WTC11 (cell line): Measurements from ENCODE around the gene MPPE1. TPM values are rescaled to one million over a fixed set of nuclear protein-coding genes. Genes with fewer than 3 reads are reported as not detected.
A peak's percentile ranks its signal among the peaks of the same experiment; 100 is the strongest.
"Not testable (repeated sequence)": the region's sequence is repeated elsewhere in the genome, so short reads cannot be mapped to it uniquely, and the experiment has no call there.

Source experiments
- ATAC-seq: fragments of 200-7000 bp; cut with Tn5 transposase; 2 replicates; pipeline ENCODE4 v1.10.0; 2021; ENCODE audit warnings: mild to moderate bottlenecking, moderate library complexity
- CTCF ChIA-PET: fragments of 300-600 bp; sonication (Branson Sonifier 250); formaldehyde crosslinking; loops from one replicate; lab custom pipeline; 2021; ENCODE audit warnings: antibody characterized with exemption; lab: Charles Lee
- POLR2A ChIA-PET: fragments of 350-600 bp; sonication (Branson Sonifier 250); formaldehyde crosslinking; loops from one replicate; lab custom pipeline; 2021; ENCODE audit warnings: antibody characterized with exemption; lab: Charles Lee
- DNase-seq: peaks from one replicate; pipeline ENCODE4 v3.0.0; 2021; ENCODE audit warnings: low spot score
- H3K27ac Mint-ChIP-seq: 2 replicates; pipeline ENCODE4 v1.8.0; 2021; ENCODE audit warnings: mixed read lengths
- H3K27me3 Mint-ChIP-seq: 2 replicates; pipeline ENCODE4 v1.8.0; 2021; ENCODE audit warnings: low read depth, mild to moderate bottlenecking, moderate library complexity, mixed read lengths
- H3K36me3 Mint-ChIP-seq: 2 replicates; pipeline ENCODE4 v1.8.0; 2021; ENCODE audit warnings: mixed read lengths
- H3K4me1 Mint-ChIP-seq: 2 replicates; pipeline ENCODE4 v1.8.0; 2022; ENCODE audit warnings: mixed read lengths
- H3K4me3 Mint-ChIP-seq: 2 replicates; pipeline ENCODE4 v1.8.0; 2021; ENCODE audit warnings: mild to moderate bottlenecking, moderate library complexity, mixed read lengths
- H3K9me3 Mint-ChIP-seq: 2 replicates; pipeline ENCODE4 v1.8.0; 2021; ENCODE audit warnings: mixed read lengths
- CBFB ChIP-seq: sonication (generic); formaldehyde crosslinking; IDR thresholded peaks from 2 replicates; pipeline ENCODE4 v1.8.1; 2022; ENCODE audit warnings: mild to moderate bottlenecking, low read depth, missing genetic modification reagents
- EMX1 ChIP-seq: fragments of 250-450 bp; sonication (Bioruptor Pico); IDR thresholded peaks from 2 replicates; pipeline ENCODE4 v1.8.0; 2021; ENCODE audit warnings: mild to moderate bottlenecking
- ETV6 ChIP-seq: sonication (generic); formaldehyde crosslinking; IDR thresholded peaks from 2 replicates; pipeline ENCODE4 v1.8.1; 2022; ENCODE audit warnings: mild to moderate bottlenecking, missing genetic modification reagents
- HMGXB4 ChIP-seq: sonication (generic); formaldehyde crosslinking; IDR thresholded peaks from 2 replicates; pipeline ENCODE4 v1.8.1; 2023; ENCODE audit warnings: mild to moderate bottlenecking, moderate library complexity, missing genetic modification reagents
- MLX ChIP-seq: sonication (generic); formaldehyde crosslinking; IDR thresholded peaks from 2 replicates; pipeline ENCODE4 v1.8.1; 2023; ENCODE audit warnings: mild to moderate bottlenecking, missing genetic modification reagents, moderate library complexity
- MYBL2 ChIP-seq: sonication (generic); formaldehyde crosslinking; IDR thresholded peaks from 2 replicates; pipeline ENCODE4 v1.8.1; 2023; ENCODE audit warnings: mild to moderate bottlenecking, moderate library complexity, missing genetic modification reagents
- PRRX2 ChIP-seq: fragments of 250-450 bp; sonication (Bioruptor Pico); IDR thresholded peaks from 2 replicates; pipeline ENCODE4 v1.8.0; 2021; ENCODE audit warnings: mild to moderate bottlenecking
- SP1 ChIP-seq: sonication (generic); formaldehyde crosslinking; conservative IDR thresholded peaks from 2 replicates; pipeline ENCODE4 v1.8.1; 2022; ENCODE audit warnings: missing genetic modification reagents
- TCF7 ChIP-seq: sonication (generic); formaldehyde crosslinking; IDR thresholded peaks from 2 replicates; pipeline ENCODE4 v1.8.0; 2022; ENCODE audit warnings: mild to moderate bottlenecking, low read depth, missing genetic modification reagents, moderate library complexity
- ZNF121 ChIP-seq: sonication (generic); formaldehyde crosslinking; IDR thresholded peaks from 2 replicates; pipeline ENCODE4 v1.8.0; 2023; ENCODE audit warnings: missing genetic modification reagents
- total RNA-seq: library from RNA; stranded (reverse); gene quantifications from 3 replicates; pipeline ENCODE4 v1.2.3, GENCODE V29; 2021
- TF ChIP-seq, protein P1 (sequence below): fragments of 250-450 bp; sonication (Bioruptor Pico); IDR thresholded peaks from 2 replicates; pipeline ENCODE4 v1.9.0; 2021; ENCODE audit warnings: mild to moderate bottlenecking, borderline replicate concordance
- TF ChIP-seq, protein P2 (sequence below): sonication (generic); formaldehyde crosslinking; IDR thresholded peaks from 2 replicates; pipeline ENCODE4 v1.8.1; 2022; ENCODE audit warnings: low read depth, missing genetic modification reagents, borderline replicate concordance
- TF ChIP-seq, protein P3 (sequence below): sonication (generic); formaldehyde crosslinking; IDR thresholded peaks from 2 replicates; pipeline ENCODE4 v1.8.1; 2022; ENCODE audit warnings: mild to moderate bottlenecking, moderate library complexity, missing genetic modification reagents
- TF ChIP-seq, protein P4 (sequence below): sonication (generic); formaldehyde crosslinking; conservative IDR thresholded peaks from 2 replicates; pipeline ENCODE4 v1.8.1; 2022; ENCODE audit warnings: mild to moderate bottlenecking, missing genetic modification reagents

Gene MPPE1
- total RNA-seq, 1 experiment from 2014 or later = 29.1 TPM

DNA sequence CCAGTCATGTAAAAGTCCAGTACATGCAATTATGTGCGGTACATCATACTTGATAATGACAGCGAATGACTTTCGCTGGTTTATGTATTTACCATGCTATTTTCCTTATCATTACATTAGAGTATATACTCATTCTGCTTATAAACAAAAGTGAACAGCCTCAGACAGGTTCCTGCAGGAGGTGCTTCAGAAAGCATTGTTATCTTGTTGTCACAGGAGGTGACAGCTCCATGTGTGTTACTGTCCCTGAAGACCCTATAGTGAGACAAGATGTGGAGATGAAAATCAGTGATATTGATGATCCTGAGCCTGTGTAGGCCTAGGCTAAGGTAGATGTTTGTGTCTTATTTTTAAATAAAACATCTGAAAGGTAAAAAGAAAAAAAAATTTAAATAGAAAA lies 15.3 kb upstream of the MPPE1 start (continued):
- TF ChIP-seq, protein P1, sequence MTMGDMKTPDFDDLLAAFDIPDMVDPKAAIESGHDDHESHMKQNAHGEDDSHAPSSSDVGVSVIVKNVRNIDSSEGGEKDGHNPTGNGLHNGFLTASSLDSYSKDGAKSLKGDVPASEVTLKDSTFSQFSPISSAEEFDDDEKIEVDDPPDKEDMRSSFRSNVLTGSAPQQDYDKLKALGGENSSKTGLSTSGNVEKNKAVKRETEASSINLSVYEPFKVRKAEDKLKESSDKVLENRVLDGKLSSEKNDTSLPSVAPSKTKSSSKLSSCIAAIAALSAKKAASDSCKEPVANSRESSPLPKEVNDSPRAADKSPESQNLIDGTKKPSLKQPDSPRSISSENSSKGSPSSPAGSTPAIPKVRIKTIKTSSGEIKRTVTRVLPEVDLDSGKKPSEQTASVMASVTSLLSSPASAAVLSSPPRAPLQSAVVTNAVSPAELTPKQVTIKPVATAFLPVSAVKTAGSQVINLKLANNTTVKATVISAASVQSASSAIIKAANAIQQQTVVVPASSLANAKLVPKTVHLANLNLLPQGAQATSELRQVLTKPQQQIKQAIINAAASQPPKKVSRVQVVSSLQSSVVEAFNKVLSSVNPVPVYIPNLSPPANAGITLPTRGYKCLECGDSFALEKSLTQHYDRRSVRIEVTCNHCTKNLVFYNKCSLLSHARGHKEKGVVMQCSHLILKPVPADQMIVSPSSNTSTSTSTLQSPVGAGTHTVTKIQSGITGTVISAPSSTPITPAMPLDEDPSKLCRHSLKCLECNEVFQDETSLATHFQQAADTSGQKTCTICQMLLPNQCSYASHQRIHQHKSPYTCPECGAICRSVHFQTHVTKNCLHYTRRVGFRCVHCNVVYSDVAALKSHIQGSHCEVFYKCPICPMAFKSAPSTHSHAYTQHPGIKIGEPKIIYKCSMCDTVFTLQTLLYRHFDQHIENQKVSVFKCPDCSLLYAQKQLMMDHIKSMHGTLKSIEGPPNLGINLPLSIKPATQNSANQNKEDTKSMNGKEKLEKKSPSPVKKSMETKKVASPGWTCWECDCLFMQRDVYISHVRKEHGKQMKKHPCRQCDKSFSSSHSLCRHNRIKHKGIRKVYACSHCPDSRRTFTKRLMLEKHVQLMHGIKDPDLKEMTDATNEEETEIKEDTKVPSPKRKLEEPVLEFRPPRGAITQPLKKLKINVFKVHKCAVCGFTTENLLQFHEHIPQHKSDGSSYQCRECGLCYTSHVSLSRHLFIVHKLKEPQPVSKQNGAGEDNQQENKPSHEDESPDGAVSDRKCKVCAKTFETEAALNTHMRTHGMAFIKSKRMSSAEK (CRISPR knock-in tag) = no peak
- no peak for TF ChIP-seq PRRX2

GRCh38 chr18:11919522-11919921 lies 11.4 kb upstream of the MPPE1 start:
- ATAC-seq, H3K27me3 Mint-ChIP-seq: not testable (repeated sequence)

GRCh38 chr18:11916880-11917279 lies 8.8 kb upstream of the MPPE1 start:
- CTCF ChIA-PET = interaction anchor here (0.7 kb wide), 1 partner anchor 20 kb away, joined by 4 read pairs; no protein-coding TSS in a partner anchor
- POLR2A ChIA-PET, H3K36me3 Mint-ChIP-seq, H3K27me3 Mint-ChIP-seq, H3K27ac Mint-ChIP-seq, H3K4me1 Mint-ChIP-seq, ATAC-seq, H3K4me3 Mint-ChIP-seq, DNase-seq: not testable (repeated sequence)
- H3K9me3 Mint-ChIP-seq = peaks cover 10% of the 10 kb centered on the region; the same call in 1 of the 2 replicates

More at GRCh38 chr18:11919522-11919921, 11.4 kb upstream of the MPPE1 start:
- DNase-seq, H3K36me3 Mint-ChIP-seq, POLR2A ChIA-PET, H3K4me1 Mint-ChIP-seq, H3K27ac Mint-ChIP-seq, H3K4me3 Mint-ChIP-seq, CTCF ChIA-PET: not testable (repeated sequence)
- peaks cover 10% of the 10 kb centered on the region; the same call in 1 of the 2 replicates for H3K9me3 Mint-ChIP-seq

DNA sequence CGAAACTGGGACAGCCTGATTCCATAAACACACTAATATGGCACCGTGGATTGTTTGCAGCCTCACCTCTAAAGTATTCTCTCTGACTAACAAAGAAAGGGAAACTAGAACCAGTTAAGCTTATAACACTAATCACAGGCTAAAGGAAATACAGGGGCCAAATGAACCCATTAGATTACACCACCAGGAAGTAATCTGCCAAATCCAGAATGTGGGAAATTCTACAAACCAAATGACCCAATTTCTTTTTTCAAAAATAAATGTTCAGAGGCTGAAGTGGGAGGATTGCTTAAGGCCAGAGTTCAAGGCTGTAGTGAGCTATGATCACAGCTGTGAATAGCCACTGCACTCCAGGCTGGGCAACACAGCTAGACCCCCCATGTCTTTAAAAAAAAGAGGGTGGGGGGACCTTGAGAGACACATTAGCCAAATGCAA lies 1.5 kb upstream of the MPPE1 start:
- peaks cover 26% of the 10 kb centered on the region for H3K4me1 Mint-ChIP-seq
- ATAC-seq = no peak
- POLR2A ChIA-PET = interaction anchor here (1.8 kb wide), 1 partner anchor 71 kb away, joined by 10 read pairs; the partner anchor contains the start of gene IMPA2
- H3K27me3 Mint-ChIP-seq = no peaks in the 10 kb centered on the region
- H3K36me3 Mint-ChIP-seq = no peaks in the 10 kb centered on the region
- CTCF ChIA-PET = interaction anchor here (1.2 to 1.7 kb wide), 4 partner anchors 28 to 148 kb away, joined by 3 to 7 read pairs (median 4); no protein-coding TSS in a partner anchor
- H3K4me3 Mint-ChIP-seq = peak overlapping the region; percentile 72
- H3K27ac Mint-ChIP-seq = no peak overlapping the region
- TF ChIP-seq MYBL2 (CRISPR knock-in tag) = no peak
- TF ChIP-seq ZNF121 (CRISPR knock-in tag) = peak; percentile 83; the same call in 1 of the 2 replicates
- no peak for TF ChIP-seq CBFB
- TF ChIP-seq ETV6 (CRISPR knock-in tag) = no peak
- TF ChIP-seq TCF7 (CRISPR knock-in tag) = no peak
- TF ChIP-seq, all 79 proteins: peak for 1
- DNase-seq = no peak
- H3K9me3 Mint-ChIP-seq = no peaks in the 10 kb centered on the region

- Mint-ChIP-seq H3K4me1 (peaks cover 26% of the 10 kb centered on the region), H3K4me3 (peak overlapping the region; percentile 72), H3K36me3 (no peaks in the 10 kb centered on the region), H3K27me3 (no peaks in the 10 kb centered on the region), H3K27ac (no peak overlapping the region), H3K9me3 (no peaks in the 10 kb centered on the region)
- DNase-seq (no peak), ATAC-seq (peak; percentile 11; the same call in 1 of the 2 replicates)
- CTCF ChIA-PET = interaction anchor here (0.8 to 1.7 kb wide), 7 partner anchors 12 to 328 kb away, joined by 3 to 7 read pairs (median 4); no protein-coding TSS in a partner anchor
- TF ChIP-seq MLX (CRISPR knock-in tag) (no peak), HMGXB4 (CRISPR knock-in tag) (no peak), SP1 (CRISPR knock-in tag) (no peak), EMX1 (CRISPR knock-in tag) (no peak), TCF7 (CRISPR knock-in tag) (no peak)
- TF ChIP-seq, protein P2, sequence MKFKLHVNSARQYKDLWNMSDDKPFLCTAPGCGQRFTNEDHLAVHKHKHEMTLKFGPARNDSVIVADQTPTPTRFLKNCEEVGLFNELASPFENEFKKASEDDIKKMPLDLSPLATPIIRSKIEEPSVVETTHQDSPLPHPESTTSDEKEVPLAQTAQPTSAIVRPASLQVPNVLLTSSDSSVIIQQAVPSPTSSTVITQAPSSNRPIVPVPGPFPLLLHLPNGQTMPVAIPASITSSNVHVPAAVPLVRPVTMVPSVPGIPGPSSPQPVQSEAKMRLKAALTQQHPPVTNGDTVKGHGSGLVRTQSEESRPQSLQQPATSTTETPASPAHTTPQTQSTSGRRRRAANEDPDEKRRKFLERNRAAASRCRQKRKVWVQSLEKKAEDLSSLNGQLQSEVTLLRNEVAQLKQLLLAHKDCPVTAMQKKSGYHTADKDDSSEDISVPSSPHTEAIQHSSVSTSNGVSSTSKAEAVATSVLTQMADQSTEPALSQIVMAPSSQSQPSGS = no peak
- TF ChIP-seq, protein P3, sequence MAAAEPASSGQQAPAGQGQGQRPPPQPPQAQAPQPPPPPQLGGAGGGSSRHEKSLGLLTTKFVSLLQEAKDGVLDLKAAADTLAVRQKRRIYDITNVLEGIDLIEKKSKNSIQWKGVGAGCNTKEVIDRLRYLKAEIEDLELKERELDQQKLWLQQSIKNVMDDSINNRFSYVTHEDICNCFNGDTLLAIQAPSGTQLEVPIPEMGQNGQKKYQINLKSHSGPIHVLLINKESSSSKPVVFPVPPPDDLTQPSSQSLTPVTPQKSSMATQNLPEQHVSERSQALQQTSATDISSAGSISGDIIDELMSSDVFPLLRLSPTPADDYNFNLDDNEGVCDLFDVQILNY (CRISPR knock-in tag) = no peak
- TF ChIP-seq, protein P4, sequence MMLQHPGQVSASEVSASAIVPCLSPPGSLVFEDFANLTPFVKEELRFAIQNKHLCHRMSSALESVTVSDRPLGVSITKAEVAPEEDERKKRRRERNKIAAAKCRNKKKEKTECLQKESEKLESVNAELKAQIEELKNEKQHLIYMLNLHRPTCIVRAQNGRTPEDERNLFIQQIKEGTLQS (CRISPR knock-in tag) = no peak
- POLR2A ChIA-PET = interaction anchor here (1.8 kb wide), 1 partner anchor 72 kb away, joined by 10 read pairs; the partner anchor contains the start of gene IMPA2
Observed at GRCh38 chr18:11909061-11909455, 941 bp upstream of the MPPE1 start.
